Small intestine (tissue), 7 donors: ENCODE measurements around the gene DET1. TPM values are rescaled to one million over a fixed set of nuclear protein-coding genes. Genes with fewer than 3 reads are reported as not detected.
A peak's percentile ranks its signal among the peaks of the same experiment; 100 is the strongest.
"Not testable (repeated sequence)": the region's sequence is repeated elsewhere in the genome, so short reads cannot be mapped to it uniquely, and the experiment has no call there.

ENCODE experiments used
- DNase-seq, 2 donors: peaks; one replicate each; pipeline versions ENCODE4 v3.0.0 to v3.0.0-alpha.2; 2013
- FAIRE-seq: peaks from 2 replicates; lab custom pipeline; 2012; peaks lifted over from hg19 to GRCh38; lab: Jason Lieb, UNC
- H3K27ac ChIP-seq, 3 donors: one replicate each; pipeline ENCODE4 v1.5.1; 2013; ENCODE audit warnings: low read length in 2 of 3, mild to moderate bottlenecking in 2 of 3, control low read depth in 1 of 3, inconsistent platforms in 1 of 3, low read depth in 1 of 3, moderate library complexity in 1 of 3
- H3K27me3 ChIP-seq, 3 donors: one replicate each; pipeline ENCODE4 v1.6.1; 2013; ENCODE audit warnings: low read length in 3 of 3, inconsistent platforms in 1 of 3; ENCODE audit not compliant: control insufficient read depth in 3 of 3, insufficient read depth in 3 of 3
- H3K36me3 ChIP-seq, 3 donors: one replicate each; pipeline ENCODE4 v1.6.1; 2013; ENCODE audit warnings: low read length in 3 of 3, inconsistent platforms in 1 of 3, low read depth in 1 of 3, mild to moderate bottlenecking in 1 of 3, moderate library complexity in 1 of 3; ENCODE audit not compliant: control insufficient read depth in 3 of 3, insufficient read depth in 2 of 3
- H3K4me1 ChIP-seq, 3 donors: one replicate each; pipeline ENCODE4 v1.6.1; 2013; ENCODE audit warnings: low read length in 2 of 3, inconsistent platforms in 1 of 3, low read depth in 1 of 3, mild to moderate bottlenecking in 1 of 3, moderate library complexity in 1 of 3; ENCODE audit not compliant: control insufficient read depth in 3 of 3, insufficient read depth in 2 of 3
- H3K4me3 ChIP-seq, 3 donors: one replicate each; pipeline ENCODE4 v1.5.1; 2013; ENCODE audit warnings: low read length in 3 of 3, control low read depth in 1 of 3, inconsistent platforms in 1 of 3, low read depth in 1 of 3, mild to moderate bottlenecking in 1 of 3, moderate library complexity in 1 of 3
- H3K9me3 ChIP-seq, 2 donors: one replicate each; pipeline ENCODE4 v1.6.1; 2013; ENCODE audit warnings: low read depth in 1 of 2, low read length in 1 of 2; ENCODE audit not compliant: control insufficient read depth in 2 of 2, insufficient read depth in 1 of 2
- WGBS, 3 donors: extraction: QIAGEN DNeasy Blood & Tissue Kit; methylation state at CpG; one replicate each; pipeline ENCODE4 v1.1.7; 2013; 5-methylcytosine and 5-hydroxymethylcytosine counted together
- polyA plus RNA-seq, 4 donors: library from polyadenylated mRNA; stranded (reverse) in 3 of 4; unstranded in 1 of 4; fragments of 200-250 nt in 3 of 4; fragments of 120-200 nt in 1 of 4; gene quantifications; one replicate each; pipeline versions ENCODE4 v1.2.1 to v1.2.3, GENCODE V29; 2013
- donor health status: healthy with polysubstance abuse.
- donor health status: control.
- donor health status: control.
- donor health status: Bipolar disorder and iron deficiency.
- donor health status: healthy.

DET1 gene
- polyA plus RNA-seq, 4 donors: 1.1 to 14.0 (median 3.5) TPM

DNA sequence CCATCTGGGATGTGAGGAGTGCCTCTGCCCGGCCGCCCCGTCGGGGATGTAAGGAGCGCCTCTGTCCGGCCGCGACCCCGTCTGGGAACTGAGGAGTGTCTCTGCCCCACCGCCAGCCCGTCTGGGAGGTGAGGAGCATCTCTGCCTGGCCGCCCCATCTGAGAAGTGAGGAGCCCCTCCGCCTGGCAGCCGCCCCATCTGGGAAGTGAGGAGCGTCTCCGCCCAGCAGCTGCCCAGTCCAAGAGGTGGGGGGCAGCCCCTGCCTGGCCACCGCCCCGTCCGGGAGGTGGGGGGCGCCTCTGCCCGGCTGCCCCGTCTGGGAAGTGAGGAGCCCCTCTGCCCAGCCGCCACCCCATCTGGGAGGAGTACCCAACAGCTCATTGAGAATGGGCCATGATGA is 22.4 kb downstream of the DET1 start:
- H3K4me1 ChIP-seq, FAIRE-seq: not testable (repeated sequence)
- 94 to 97% (median 96%) methylated on average over 16 to 23 of the region's 23 CpGs for whole genome bisulfite sequencing, 3 donors

GRCh38 chr15:88518903-88519302 is 27.6 kb downstream of the DET1 start:
- Histone ChIP-seq H3K27me3 (no peaks in the 10 kb centered on the region), H3K36me3 (peaks cover 0 to 7% (median 0%) of the 10 kb centered on the region in 3 donors), H3K9me3 (no peaks in the 10 kb centered on the region), H3K27ac (no peak overlapping the region), H3K4me1 (no peaks in the 10 kb centered on the region), H3K4me3 (no peak overlapping the region)
- FAIRE-seq (no peak), DNase-seq (no peak)
- WGBS, 3 donors: 89 to 94% (median 93%) methylated on average over 3 of the region's 3 CpGs

More for the DNA sequence above, 22.4 kb downstream of the DET1 start:
- H3K27me3 ChIP-seq, H3K9me3 ChIP-seq, DNase-seq, H3K36me3 ChIP-seq, H3K4me3 ChIP-seq, H3K27ac ChIP-seq: not testable (repeated sequence)

DNA sequence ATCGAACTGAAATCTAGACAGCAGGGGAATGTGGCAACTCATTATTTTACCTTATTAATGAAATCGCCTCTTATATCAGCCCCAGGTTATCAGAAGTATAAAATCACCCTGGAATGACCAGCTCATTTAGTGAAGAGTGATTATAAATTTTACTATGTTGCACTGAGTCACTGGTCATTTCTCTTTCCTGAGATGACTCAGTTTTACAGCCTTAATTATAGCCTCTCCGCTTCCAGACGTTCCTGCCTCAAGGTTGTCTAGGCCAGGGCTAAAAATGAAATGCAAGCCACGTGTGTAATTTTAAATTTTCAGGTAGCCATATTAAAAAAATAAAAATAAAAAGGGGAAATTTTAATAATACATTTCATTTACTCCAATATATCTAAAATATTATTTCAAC is 33.3 kb downstream of the DET1 start:
- peaks cover 0 to 24% (median 2%) of the 10 kb centered on the region in 3 donors for H3K36me3 ChIP-seq
- no peaks in the 10 kb centered on the region for H3K27me3 ChIP-seq
- WGBS, 3 donors: 40 to 73% (median 53%) methylated on average over 5 of the region's 5 CpGs
- H3K9me3 ChIP-seq: no peaks in the 10 kb centered on the region
- H3K4me3 ChIP-seq: no peak overlapping the region
- H3K4me1 ChIP-seq: no peaks in the 10 kb centered on the region
- DNase-seq (peak; percentile 37 to 73), FAIRE-seq (peak; percentile 51)
- H3K27ac ChIP-seq: peak overlapping the region in 1 of 3 donors; percentile 22

DNA sequence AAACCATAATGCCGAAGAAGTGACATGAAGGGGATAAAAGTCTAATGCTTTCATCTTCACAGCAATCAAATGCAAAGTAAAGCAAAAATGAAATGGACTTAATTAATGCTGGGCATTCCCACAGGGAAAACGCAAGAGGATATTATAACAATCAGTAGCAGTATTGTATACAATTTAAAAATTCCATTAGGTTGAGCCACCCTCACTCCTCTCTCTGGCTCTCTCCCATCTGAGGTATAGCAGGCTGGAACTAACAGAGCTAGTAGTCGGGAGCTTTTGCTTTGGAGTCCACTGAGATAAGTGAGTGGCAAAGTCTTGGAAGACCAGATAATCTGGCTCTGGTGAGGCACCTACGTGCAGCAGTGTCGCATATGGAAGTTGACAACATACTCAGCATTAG is 33.9 kb downstream of the DET1 start:
- FAIRE-seq (no peak), DNase-seq (peak in 1 of 2 donors; percentile 8)
- Histone ChIP-seq H3K36me3 (peaks cover 0 to 21% (median 2%) of the 10 kb centered on the region in 3 donors), H3K27ac (peak overlapping the region in 1 of 3 donors; percentile 22), H3K27me3 (no peaks in the 10 kb centered on the region), H3K4me1 (no peaks in the 10 kb centered on the region), H3K4me3 (no peak overlapping the region), H3K9me3 (no peaks in the 10 kb centered on the region)
- WGBS, 3 donors: 77 to 95% (median 81%) methylated on average over 5 of the region's 5 CpGs

- no peak overlapping the region for H3K27ac ChIP-seq
- H3K27me3 ChIP-seq: no peaks in the 10 kb centered on the region
- no peak overlapping the region for H3K4me3 ChIP-seq
- DNase-seq (no peak), FAIRE-seq (no peak)
- H3K36me3 ChIP-seq: peaks cover 0 to 21% (median 2%) of the 10 kb centered on the region in 3 donors
- WGBS, 3 donors: 78 to 83% (median 78%) methylated on average over 3 of the region's 3 CpGs
- no peaks in the 10 kb centered on the region for H3K4me1 ChIP-seq
- no peaks in the 10 kb centered on the region for H3K9me3 ChIP-seq
Measured at GRCh38 chr15:88512078-88512477, 34.4 kb downstream of the DET1 start.

GRCh38 chr15:88511161-88511560 is 35.3 kb downstream of the DET1 start:
- FAIRE-seq (no peak), DNase-seq (no peak)
- Histone ChIP-seq H3K4me1 (no peaks in the 10 kb centered on the region), H3K27me3 (no peaks in the 10 kb centered on the region), H3K9me3 (no peaks in the 10 kb centered on the region), H3K4me3 (no peak overlapping the region), H3K27ac (no peak overlapping the region), H3K36me3 (peaks cover 0 to 18% (median 2%) of the 10 kb centered on the region in 3 donors)
- WGBS, 3 donors: 85 to 92% (median 92%) methylated on average over 2 of the region's 2 CpGs

GRCh38 chr15:88509964-88510363 is 36.5 kb downstream of the DET1 start:
- no peaks in the 10 kb centered on the region for H3K27me3 ChIP-seq
- DNase-seq (no peak), FAIRE-seq (no peak)
- peaks cover 0 to 21% (median 2%) of the 10 kb centered on the region in 3 donors for H3K36me3 ChIP-seq
- no peaks in the 10 kb centered on the region for H3K9me3 ChIP-seq
- no peak overlapping the region for H3K4me3 ChIP-seq
- H3K27ac ChIP-seq: no peak overlapping the region
- H3K4me1 ChIP-seq: no peaks in the 10 kb centered on the region

GRCh38 chr15:88509321-88509720 is 37.2 kb downstream of the DET1 start:
- no peak overlapping the region for H3K4me3 ChIP-seq
- FAIRE-seq (no peak), DNase-seq (no peak)
- H3K9me3 ChIP-seq: no peaks in the 10 kb centered on the region
- H3K4me1 ChIP-seq: no peaks in the 10 kb centered on the region
- 93 to 98% (median 94%) methylated on average over 4 of the region's 4 CpGs for WGBS, 3 donors
- peaks cover 0 to 21% (median 2%) of the 10 kb centered on the region in 3 donors for H3K36me3 ChIP-seq
- no peak overlapping the region for H3K27ac ChIP-seq
- H3K27me3 ChIP-seq: no peaks in the 10 kb centered on the region

DNA sequence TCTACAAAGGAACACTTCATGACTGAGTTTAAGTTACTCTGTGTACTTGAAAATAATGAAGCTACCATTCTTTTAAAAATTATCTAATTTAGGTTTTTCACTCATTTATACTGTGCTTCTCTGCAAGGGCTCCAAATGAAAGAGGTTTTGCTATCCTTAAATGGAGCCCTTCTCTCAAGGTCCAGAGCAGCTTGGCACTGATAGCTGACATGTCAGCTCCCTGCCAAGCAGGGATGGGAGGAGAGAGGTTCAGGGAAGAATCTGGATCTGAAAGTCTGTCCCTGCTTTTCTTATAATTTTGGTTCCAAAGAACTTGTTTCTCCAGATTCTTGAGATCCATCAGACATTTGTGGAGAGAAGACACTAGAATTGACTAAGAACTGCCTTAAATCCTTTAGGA is 39.9 kb downstream of the DET1 start:
- H3K27me3 ChIP-seq: no peaks in the 10 kb centered on the region
- H3K4me3 ChIP-seq: no peak overlapping the region
- H3K27ac ChIP-seq: no peak overlapping the region
- FAIRE-seq (no peak), DNase-seq (no peak)
- H3K4me1 ChIP-seq: no peaks in the 10 kb centered on the region
- H3K9me3 ChIP-seq: no peaks in the 10 kb centered on the region
- peaks cover 2 to 14% (median 2%) of the 10 kb centered on the region in 3 donors for H3K36me3 ChIP-seq
